Ovary (tissue), 9 donors: ENCODE measurements around the gene RAET1L. TPM values are rescaled to one million over a fixed set of nuclear protein-coding genes. Genes with fewer than 3 reads are reported as not detected.
A peak's percentile ranks its signal among the peaks of the same experiment; 100 is the strongest.

Experiments used
- DNase-seq, 5 donors: peaks; one replicate each; pipeline ENCODE4 v3.0.0-alpha.2; 2019 to 2020
- H3K27ac ChIP-seq, 2 donors: fragments of 200-600 bp; one replicate each; pipeline versions ENCODE4 v1.5.1 to v1.8.0; 2019 to 2022
- H3K27me3 ChIP-seq: fragments of 200-600 bp; one replicate; pipeline ENCODE4 v1.8.0; 2022
- H3K36me3 ChIP-seq: fragments of 200-600 bp; sonication (generic); one replicate; pipeline ENCODE4 v1.5.1; 2019
- H3K4me1 ChIP-seq: one replicate; pipeline ENCODE4 v1.8.1; 2013; ENCODE audit warnings: mild to moderate bottlenecking, moderate library complexity; ENCODE audit not compliant: insufficient read depth
- H3K4me3 ChIP-seq: fragments of 200-600 bp; sonication (generic); one replicate; pipeline ENCODE4 v1.5.1; 2017
- H3K9me3 ChIP-seq, 2 donors: fragments of 200-600 bp in 1 of 2; sonication (generic) in 1 of 2; one replicate each; pipeline versions ENCODE4 v1.5.1 to v1.8.1; 2013 to 2019; ENCODE audit warnings: mild to moderate bottlenecking in 1 of 2, moderate library complexity in 1 of 2
- EP300 ChIP-seq: sonication (generic); formaldehyde crosslinking; IDR thresholded peaks from one replicate; pipeline ENCODE4 v1.6.1; 2017; ENCODE audit warnings: antibody characterized with exemption
- POLR2A ChIP-seq: fragments of 450-650 bp; IDR thresholded peaks from one replicate; pipeline ENCODE4 v1.6.1; 2017; ENCODE audit warnings: antibody characterized with exemption, mild to moderate bottlenecking, moderate library complexity
- WGBS, 3 donors: extraction: QIAGEN DNeasy Blood & Tissue Kit in 1 of 3; methylation state at CpG; one replicate each; pipeline versions ENCODE4 v1.1.5 to v1.1.7; 2013 to 2017; 5-methylcytosine and 5-hydroxymethylcytosine counted together
- intact Hi-C, 4 donors: fragments of 100-400 bp; cut with DNase I; formaldehyde crosslinking; loops; one replicate each; pipeline versions ENCODE4 v1.11.0 to v1.15.1; 2022 to 2023
- polyA plus RNA-seq, 2 donors: library from polyadenylated mRNA; stranded (reverse); fragments of 200-250 nt in 1 of 2; fragments of 350-450 nt in 1 of 2; fragmentation: Illumina TruSeq in 1 of 2; extraction: RNeasy Lipid Tissue Mini Kit (QIAGEN cat#74804) in 1 of 2; gene quantifications; one replicate each; pipeline ENCODE4 v1.2.3, GENCODE V29; 2013 to 2014
- total RNA-seq, 7 donors: library from RNA; depleted of rRNA in 2 of 7; stranded (reverse); fragments of >200 nt in 2 of 7; fragmentation: NEBNext Ultra II Directional in 3 of 7; extraction: Animal tissue kit (Norgen Biotek cat#: 25700) in 3 of 7; gene quantifications; one replicate each; pipeline versions ENCODE4 v1.1.0 to v1.2.4, GENCODE V29; 2016 to 2023
- TF ChIP-seq, protein P1 (sequence below), 3 donors: fragments of 450-650 bp in 2 of 3; fragments of 200-600 bp in 1 of 3; IDR thresholded peaks; one replicate each; pipeline versions ENCODE4 v1.5.1 to v1.8.0; 2016 to 2022; ENCODE audit warnings: antibody characterized with exemption in 3 of 3, mild to moderate bottlenecking in 1 of 3
- donor health status: DM: no; HTN: no; CAD: no; lungs with moderate emphysema.
- donor health status: DM: no; HTN: no; CAD: no.
- donor health status: Bipolar disorder and iron deficiency.
- donor health status: DM: yes; HTN: yes; CAD: no.
- donor health status: DM: no; HTN: no; CAD: no.
- donor health status: DM: yes; HTN: yes; CAD: no.

Gene RAET1L
- total and polyA plus RNA-seq, 9 donors, result not detected

DNA sequence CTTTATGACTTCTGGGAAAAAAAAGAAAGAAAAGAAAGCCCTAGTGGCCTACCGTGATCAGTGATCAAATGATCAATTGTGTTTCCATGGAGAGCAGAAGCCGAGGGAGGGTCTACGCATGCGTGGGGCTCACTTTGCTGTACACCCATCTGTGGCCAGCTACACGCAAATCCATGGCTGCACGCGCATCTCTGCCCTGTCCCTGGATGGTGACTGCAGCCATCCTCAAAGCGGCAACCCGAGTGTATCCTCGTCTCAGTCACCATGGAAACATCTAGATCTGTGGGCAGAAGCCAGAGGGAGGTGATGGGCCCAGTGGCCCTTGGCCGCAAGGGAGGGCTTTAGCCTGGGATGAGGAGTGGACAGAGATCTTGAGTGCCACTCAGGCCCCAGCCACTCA, 44.4 kb upstream of the RAET1L start:
- Histone ChIP-seq H3K27ac (no peak overlapping the region), H3K27me3 (no peaks in the 10 kb centered on the region), H3K9me3 (no peaks in the 10 kb centered on the region), H3K4me1 (peaks cover 4% of the 10 kb centered on the region), H3K36me3 (no peaks in the 10 kb centered on the region), H3K4me3 (no peak overlapping the region)
- TF ChIP-seq EP300, result no peak
- TF ChIP-seq, protein P1, sequence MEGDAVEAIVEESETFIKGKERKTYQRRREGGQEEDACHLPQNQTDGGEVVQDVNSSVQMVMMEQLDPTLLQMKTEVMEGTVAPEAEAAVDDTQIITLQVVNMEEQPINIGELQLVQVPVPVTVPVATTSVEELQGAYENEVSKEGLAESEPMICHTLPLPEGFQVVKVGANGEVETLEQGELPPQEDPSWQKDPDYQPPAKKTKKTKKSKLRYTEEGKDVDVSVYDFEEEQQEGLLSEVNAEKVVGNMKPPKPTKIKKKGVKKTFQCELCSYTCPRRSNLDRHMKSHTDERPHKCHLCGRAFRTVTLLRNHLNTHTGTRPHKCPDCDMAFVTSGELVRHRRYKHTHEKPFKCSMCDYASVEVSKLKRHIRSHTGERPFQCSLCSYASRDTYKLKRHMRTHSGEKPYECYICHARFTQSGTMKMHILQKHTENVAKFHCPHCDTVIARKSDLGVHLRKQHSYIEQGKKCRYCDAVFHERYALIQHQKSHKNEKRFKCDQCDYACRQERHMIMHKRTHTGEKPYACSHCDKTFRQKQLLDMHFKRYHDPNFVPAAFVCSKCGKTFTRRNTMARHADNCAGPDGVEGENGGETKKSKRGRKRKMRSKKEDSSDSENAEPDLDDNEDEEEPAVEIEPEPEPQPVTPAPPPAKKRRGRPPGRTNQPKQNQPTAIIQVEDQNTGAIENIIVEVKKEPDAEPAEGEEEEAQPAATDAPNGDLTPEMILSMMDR (IDR thresholded peaks at IDR 0.05), result no peak
- no peak for TF ChIP-seq POLR2A
- 79 to 82% (median 81%) methylated on average over 11 of the region's 11 CpGs for WGBS, 3 donors
- DNase-seq, result peak in 1 of 5 donors; percentile 21
- intact Hi-C loops, result no loop called here

GRCh38 chr6:150068720-150069648, 43.7 kb upstream of the RAET1L start, which contains the start of gene ULBP3:
Gene ULBP3 (minus strand): TSS chr6:150069121. CDS start chr6:150069066, 55 bp downstream.
- TF ChIP-seq, protein P1 (IDR thresholded peaks at IDR 0.05), result peak in 1 of 3 donors; percentile 38
- TF ChIP-seq POLR2A, result no peak
- TF ChIP-seq EP300, result no peak
- DNase-seq, result peak; percentile 70 to 86 (median 82)
- intact Hi-C loops, result no loop called here

GRCh38 chr6:150068151-150068550, 42.8 kb upstream of the RAET1L start:
- WGBS, 3 donors, result 48 to 55% (median 52%) methylated on average over 4 of the region's 4 CpGs
- H3K4me3 ChIP-seq, result peak overlapping the region; percentile 63
- intact Hi-C loops, result no loop called here
- no peaks in the 10 kb centered on the region for H3K27me3 ChIP-seq
- no peak overlapping the region for H3K27ac ChIP-seq
- TF ChIP-seq EP300, result no peak
- TF ChIP-seq, protein P1 (IDR thresholded peaks at IDR 0.05), result no peak
- TF ChIP-seq POLR2A, result no peak
- no peaks in the 10 kb centered on the region for H3K9me3 ChIP-seq
- H3K4me1 ChIP-seq, result peaks cover 4% of the 10 kb centered on the region
- DNase-seq, result no peak
- no peaks in the 10 kb centered on the region for H3K36me3 ChIP-seq

More at GRCh38 chr6:150068720-150069648, 43.7 kb upstream of the RAET1L start, which contains the start of gene ULBP3:
- Histone ChIP-seq H3K27ac (no peak within 1 kb of the TSS), H3K36me3 (no peaks in the 10 kb centered on the region), H3K4me1 (peaks cover 4% of the 10 kb centered on the region), H3K27me3 (no peaks in the 10 kb centered on the region), H3K4me3 (peak within 1 kb of the TSS; percentile 63), H3K9me3 (no peaks in the 10 kb centered on the region)
- 2 to 6% (median 3%) methylated on average over 68 to 72 of the region's 72 CpGs for WGBS, 3 donors

DNA sequence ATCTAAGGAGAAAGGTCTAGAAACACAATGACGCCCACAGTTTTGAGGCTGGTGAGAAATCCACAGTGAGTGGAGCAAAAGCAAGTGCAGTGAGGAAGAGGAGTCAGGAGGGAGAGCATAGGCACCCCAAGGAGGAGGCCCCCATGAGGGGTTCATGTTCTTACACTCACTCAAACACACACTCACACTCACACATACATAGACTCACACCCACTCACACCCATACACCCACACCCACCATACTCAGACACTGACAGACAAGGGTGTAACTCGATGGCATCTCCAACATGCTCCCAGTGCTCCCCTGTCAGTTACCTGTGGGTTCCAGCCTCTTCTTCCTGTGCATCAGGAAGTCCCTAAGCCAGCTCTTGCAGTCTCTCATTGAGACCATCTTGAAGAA, 39.8 kb upstream of the RAET1L start:
- DNase-seq, result no peak
- H3K4me3 ChIP-seq, result no peak overlapping the region
- H3K27me3 ChIP-seq, result no peaks in the 10 kb centered on the region
- H3K9me3 ChIP-seq, result no peaks in the 10 kb centered on the region
- no peak overlapping the region for H3K27ac ChIP-seq
- 91 to 100% (median 91%) methylated on average over 2 of the region's 2 CpGs for WGBS, 3 donors
- H3K4me1 ChIP-seq, result peaks cover 4% of the 10 kb centered on the region
- TF ChIP-seq POLR2A (no peak), EP300 (no peak)
- TF ChIP-seq, protein P1 (IDR thresholded peaks at IDR 0.05), result no peak
- intact Hi-C loops, result no loop called here
- H3K36me3 ChIP-seq, result no peaks in the 10 kb centered on the region
